Panc1 (cell line): ENCODE measurements around the gene WDFY2.

Experiments used
- CTCF ChIP-seq: fragments of 450-650 bp; IDR thresholded peaks from 2 replicates; pipeline ENCODE4 v1.5.1; 2017; ENCODE audit warnings: mild to moderate bottlenecking
- SIN3A ChIP-seq: IDR thresholded peaks from 2 replicates; pipeline ENCODE4 v1.6.1; 2012; ENCODE audit warnings: low read depth, mild to moderate bottlenecking, low read length, moderate library complexity, borderline replicate concordance; ENCODE audit not compliant: insufficient read depth

- no peak for TF ChIP-seq CTCF
- no peak for TF ChIP-seq SIN3A
Observed at GRCh38 chr13:51815848-51816247, 231.6 kb downstream of the WDFY2 start.
